ENCODE data around the gene LRRC63. TPM values are rescaled to one million over a fixed set of nuclear protein-coding genes. Genes with fewer than 3 reads are reported as not detected.

Gene LRRC63
- total and polyA plus RNA-seq, 9 of the 15 experiments (the other 6 are each of a cell fraction or from before 2014, with no cell fraction given), result 0.07 to 0.41 (median 0.24) TPM; not detected in 1

DNA sequence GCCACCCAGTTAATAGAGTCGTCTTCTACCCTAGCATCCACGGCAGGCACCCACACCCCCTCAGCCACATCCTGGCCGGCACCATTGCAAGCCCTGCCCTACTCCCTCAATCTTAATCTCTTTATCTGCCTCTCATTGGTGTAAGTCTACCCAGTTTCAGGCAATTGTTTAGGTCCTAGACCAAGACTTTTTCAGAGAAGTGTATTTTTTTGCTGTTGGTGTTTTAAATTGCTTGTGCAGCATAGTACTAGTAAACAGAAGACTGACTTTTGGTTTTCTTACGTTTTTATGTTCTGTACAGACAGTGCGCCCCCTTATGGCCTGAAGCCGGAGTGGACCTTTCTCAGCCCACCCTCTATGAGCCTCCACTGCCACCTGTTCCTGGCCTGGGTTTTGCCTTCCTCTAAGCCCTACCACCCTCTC is 27.4 kb upstream of the LRRC63 start (continued):
- no peak for TF ChIP-seq CHD7 (IDR thresholded peaks at IDR 0.05; ENCODE audit: low read depth, low read length)
- 0 out of 2 replicates have a peak, but pooled peaks have one; percentile 29 for TF ChIP-seq CXXC5 (CRISPR knock-in tag; IDR thresholded peaks at IDR 0.05)
- no peak for TF ChIP-seq PRMT5 (CRISPR knock-in tag; IDR thresholded peaks at IDR 0.05)
- TF ChIP-seq ZBTB7A (IDR thresholded peaks at IDR 0.05; ENCODE audit: borderline replicate concordance, control insufficient read depth, low read depth, low read length), result peak; percentile 34; the same call in 1 of the 2 replicates

Measured in K562 (cell line).